ENCODE data around the gene TSPEAR.

DNA sequence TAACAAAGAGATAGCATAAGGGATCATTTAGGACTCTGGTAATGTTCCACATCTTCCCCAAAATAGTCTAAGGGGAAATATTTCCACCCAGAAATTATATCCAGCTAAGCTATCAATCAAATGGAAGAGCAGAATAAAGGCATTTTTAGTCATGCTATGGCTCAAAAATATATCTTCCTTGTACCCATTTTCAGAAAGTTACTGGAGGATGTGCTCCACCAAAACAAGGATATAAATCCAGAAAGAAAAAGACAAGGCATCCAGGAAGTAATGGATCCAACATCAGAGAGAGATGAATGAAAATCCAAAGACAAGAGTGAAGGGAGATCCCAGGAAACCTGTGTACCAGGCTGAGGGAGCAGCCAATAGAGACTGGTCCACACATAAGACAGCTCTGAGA is 102.2 kb downstream of the TSPEAR start:
- TF ChIP-seq GTF2I (CRISPR knock-in tag; conservative IDR thresholded peaks at IDR 0.05) (no peak), ZNF263 (CRISPR knock-in tag; IDR thresholded peaks at IDR 0.05; ENCODE audit: low read depth) (no peak), FOXJ3 (CRISPR knock-in tag; IDR thresholded peaks at IDR 0.05; ENCODE audit: borderline replicate concordance) (no peak), PRDM15 (CRISPR knock-in tag; IDR thresholded peaks at IDR 0.05) (no peak), CTCF (IDR thresholded peaks at IDR 0.05) (no peak), ZNF317 (CRISPR knock-in tag; IDR thresholded peaks at IDR 0.05; ENCODE audit: borderline replicate concordance, low read depth) (no peak), ZNF512 (CRISPR knock-in tag; IDR thresholded peaks at IDR 0.05; ENCODE audit: borderline replicate concordance) (no peak), CREB1 (CRISPR knock-in tag; IDR thresholded peaks at IDR 0.05) (no peak)
- TF ChIP-seq, protein P1, sequence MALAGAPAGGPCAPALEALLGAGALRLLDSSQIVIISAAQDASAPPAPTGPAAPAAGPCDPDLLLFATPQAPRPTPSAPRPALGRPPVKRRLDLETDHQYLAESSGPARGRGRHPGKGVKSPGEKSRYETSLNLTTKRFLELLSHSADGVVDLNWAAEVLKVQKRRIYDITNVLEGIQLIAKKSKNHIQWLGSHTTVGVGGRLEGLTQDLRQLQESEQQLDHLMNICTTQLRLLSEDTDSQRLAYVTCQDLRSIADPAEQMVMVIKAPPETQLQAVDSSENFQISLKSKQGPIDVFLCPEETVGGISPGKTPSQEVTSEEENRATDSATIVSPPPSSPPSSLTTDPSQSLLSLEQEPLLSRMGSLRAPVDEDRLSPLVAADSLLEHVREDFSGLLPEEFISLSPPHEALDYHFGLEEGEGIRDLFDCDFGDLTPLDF (CRISPR knock-in tag; IDR thresholded peaks at IDR 0.05) = no peak
- TF ChIP-seq, protein P2, sequence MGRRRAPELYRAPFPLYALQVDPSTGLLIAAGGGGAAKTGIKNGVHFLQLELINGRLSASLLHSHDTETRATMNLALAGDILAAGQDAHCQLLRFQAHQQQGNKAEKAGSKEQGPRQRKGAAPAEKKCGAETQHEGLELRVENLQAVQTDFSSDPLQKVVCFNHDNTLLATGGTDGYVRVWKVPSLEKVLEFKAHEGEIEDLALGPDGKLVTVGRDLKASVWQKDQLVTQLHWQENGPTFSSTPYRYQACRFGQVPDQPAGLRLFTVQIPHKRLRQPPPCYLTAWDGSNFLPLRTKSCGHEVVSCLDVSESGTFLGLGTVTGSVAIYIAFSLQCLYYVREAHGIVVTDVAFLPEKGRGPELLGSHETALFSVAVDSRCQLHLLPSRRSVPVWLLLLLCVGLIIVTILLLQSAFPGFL (CRISPR knock-in tag; IDR thresholded peaks at IDR 0.05; ENCODE audit: borderline replicate concordance) = no peak
